GM19438 (cell line): ENCODE measurements around the gene STRIP1.
"Not testable (repeated sequence)": the region's sequence is repeated elsewhere in the genome, so short reads cannot be mapped to it uniquely, and the experiment has no call there.

Experiments used
- ATAC-seq: cut with Tn5 transposase; IDR thresholded peaks from one replicate; pipeline ENCODE4 v1.9.1; 2021; ENCODE audit warnings: low read depth; ENCODE audit not compliant: unreplicated experiment

The STRIP1 gene

DNA sequence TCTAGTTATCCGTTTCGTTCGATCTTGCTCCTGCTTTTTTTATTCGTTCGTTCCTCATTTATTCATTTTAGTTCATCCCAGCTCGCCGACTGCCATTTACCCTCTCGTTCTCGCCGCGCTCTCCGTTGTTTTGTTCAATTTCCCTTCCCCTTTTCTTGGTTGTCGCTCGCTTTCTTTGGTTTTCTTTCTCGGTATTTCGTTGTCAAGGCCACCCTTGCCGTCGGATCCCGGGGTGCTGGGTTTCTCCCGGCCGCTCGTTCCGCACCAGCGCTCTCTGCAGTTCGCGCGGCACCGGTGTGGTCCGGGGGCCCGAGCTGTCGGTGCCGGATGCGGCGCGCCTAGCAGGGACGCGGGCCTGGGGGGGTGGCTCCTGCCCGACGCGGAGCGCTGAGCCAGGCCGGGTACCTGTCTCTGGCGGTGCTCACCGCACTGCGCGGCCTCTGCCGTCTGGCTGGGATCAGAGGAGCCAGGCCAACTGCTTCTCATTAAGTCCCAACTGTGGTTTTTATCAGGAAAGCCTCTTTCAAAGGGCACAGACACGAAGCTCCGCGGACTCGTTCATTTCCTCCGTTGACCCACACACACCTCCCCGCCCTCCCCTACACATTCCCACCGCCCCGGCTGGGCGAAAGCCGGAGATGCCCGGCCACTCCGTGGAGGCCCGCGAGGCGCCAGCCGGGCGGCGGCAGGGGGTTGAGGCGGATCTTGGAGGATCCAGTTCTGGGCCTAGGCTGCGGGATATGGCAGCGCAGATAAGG, 34.4 kb downstream of the STRIP1 start:
- no peak for ATAC-seq

- ATAC-seq, result no peak
Measured at GRCh38 chr1:110069404-110070281, 35.2 kb downstream of the STRIP1 start.

DNA sequence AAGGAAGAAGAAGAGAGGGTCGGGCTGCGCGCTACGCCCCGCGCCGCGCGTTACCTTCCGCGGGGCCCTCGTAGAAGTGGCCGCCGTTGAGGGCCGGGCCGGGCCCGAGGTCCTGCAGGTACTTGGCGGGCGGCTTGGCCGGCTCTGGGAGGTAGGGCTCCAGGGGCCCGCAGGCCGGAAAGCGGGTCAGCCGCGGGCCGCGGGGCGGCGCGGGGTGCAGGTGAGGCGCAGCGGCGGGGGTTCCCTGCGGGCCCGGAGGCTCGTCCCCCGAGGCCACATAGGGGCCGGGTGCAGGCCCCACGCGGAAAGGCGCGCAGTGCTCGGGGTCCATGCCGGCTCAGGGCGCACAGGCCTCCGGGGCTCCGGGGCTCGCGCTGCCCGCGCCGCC, 35.9 kb downstream of the STRIP1 start:
- ATAC-seq, result no peak

DNA sequence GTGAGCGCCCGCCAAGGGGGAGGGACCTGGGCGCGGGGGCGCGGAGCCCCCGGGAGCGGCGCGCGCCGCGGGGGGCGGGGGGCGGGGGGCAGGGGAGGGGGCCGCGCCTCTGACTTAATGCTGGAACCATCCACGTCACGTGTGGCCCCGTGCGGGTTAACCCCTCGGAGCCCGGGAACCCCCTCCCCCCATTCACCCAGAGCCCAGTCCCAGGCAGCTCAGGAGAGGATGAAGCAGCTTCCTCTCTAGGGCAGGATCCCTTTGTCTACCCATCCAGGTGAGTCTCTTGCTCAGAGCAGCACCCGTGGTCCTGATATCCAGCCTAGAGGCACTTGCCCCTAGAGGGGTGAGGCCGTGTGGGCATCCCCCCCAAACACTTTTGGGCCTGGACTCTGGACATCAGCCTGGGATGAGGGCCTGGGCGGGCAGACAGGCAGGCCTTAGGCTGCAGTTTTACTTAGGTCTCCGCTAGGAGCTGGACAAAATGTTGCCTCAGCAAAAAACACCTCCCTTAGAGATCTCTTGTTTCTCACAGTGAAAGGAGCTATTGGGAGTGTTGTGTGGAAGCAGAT, 36.3 kb downstream of the STRIP1 start, which contains the start of gene ALX3:
ALX3 (minus strand) TSS at position 2 of the 572 bp plus-strand sequence. CDS start 60 bp downstream, outside the sequence.
- no peak for ATAC-seq

GRCh38 chr1:110074166-110074565, 39.7 kb downstream of the STRIP1 start:
- ATAC-seq, result no peak

DNA sequence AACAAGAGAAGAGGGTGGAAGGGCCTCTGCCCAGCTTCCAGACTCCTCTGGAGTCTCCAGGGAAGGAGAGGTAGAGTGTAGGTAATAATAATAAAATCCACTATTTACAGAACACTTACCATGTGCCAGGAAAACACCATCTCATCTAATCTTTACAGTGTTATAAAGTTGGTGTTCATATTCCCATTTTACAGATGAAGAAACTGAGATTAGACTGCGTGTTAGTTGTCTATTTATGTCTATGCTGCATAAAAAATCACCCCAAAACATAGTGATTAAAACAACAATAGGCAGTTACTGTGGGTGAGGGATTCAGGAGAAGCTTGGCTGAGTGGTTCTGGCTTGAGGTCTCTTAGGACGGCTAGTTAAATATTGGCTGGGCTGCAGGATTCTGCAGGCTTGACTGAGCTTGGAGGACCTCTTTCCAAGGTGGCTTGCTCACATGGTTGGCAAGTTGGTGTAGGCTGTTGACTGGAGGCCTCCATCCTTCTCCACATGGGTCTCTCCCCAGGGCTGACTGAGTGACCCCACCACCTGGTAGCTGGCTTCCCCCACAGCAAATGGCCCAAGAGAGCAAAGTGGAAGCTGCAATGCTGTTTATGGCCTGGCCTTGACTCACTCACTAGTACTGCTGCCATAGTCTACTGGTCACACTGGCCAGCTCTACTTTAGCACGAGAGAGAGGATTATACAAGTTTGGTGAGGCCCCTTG, 42.5 kb downstream of the STRIP1 start:
- ATAC-seq, result no peak

- not testable (repeated sequence) for ATAC-seq
Measured at GRCh38 chr1:110079995-110080394, 45.6 kb downstream of the STRIP1 start.

- ATAC-seq, result no peak
Measured at GRCh38 chr1:110081061-110081460, 46.6 kb downstream of the STRIP1 start.

- no peak for ATAC-seq
Measured at GRCh38 chr1:110082477-110082876, 48.1 kb downstream of the STRIP1 start.

DNA sequence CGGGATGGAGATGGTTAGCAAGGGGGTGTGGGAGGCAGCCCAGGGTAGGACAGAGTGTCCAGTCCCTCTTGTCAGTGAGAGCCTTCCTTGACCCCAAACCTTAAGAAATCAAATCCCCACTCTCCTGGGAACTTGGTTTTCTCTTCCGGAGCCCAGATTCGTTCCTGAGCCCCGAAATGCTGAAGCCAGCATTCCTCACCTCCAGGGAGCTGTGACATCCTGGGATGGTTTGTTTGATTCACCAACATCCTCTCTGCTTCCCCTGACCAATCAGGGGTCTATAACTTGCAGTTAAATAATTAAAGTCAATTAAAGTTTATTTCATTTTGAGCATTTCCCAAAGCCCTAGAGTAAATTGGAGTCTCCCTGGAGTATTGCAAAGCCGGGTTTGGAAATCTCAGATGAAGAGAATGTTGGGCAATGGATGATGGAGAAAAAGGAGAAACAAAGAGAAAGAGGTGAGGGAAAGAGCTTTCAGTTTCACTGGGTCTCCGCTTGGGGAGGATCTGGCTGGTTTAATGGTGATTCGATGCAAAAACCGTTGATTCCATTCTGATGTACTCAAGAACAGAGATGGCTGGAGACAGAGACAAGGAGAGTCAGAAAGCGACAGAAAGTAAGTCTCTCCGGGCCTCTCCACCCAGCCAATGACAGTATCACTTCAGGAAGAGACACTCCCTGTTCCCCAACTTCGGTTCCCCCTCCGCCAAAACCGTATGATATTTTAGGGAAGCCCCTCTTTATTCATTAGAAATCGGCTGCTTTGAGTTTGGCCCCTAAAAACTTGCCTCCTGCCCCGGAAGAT, 48.8 kb downstream of the STRIP1 start:
- no peak for ATAC-seq

DNA sequence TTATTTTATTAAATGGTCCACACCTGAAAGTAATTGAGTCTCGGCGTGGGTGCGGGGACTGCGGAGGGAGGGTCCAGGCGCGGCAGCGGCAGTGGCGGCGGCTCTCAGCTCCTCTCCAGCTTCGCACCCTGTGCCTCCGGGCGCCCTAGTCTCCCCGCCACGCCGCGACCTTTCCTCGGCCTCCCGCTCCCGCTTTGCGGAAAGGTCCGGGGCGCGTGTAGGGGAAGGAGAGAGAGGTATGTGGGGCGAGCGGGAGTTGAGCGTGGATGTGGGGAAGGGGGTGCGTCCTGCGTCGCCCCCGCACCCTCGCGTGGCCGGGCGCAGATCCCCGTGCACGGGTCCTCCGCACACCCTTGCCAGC, 49.4 kb downstream of the STRIP1 start:
- ATAC-seq, result no peak

- no peak for ATAC-seq
Measured at GRCh38 chr1:110084227-110085078, 50.0 kb downstream of the STRIP1 start.

DNA sequence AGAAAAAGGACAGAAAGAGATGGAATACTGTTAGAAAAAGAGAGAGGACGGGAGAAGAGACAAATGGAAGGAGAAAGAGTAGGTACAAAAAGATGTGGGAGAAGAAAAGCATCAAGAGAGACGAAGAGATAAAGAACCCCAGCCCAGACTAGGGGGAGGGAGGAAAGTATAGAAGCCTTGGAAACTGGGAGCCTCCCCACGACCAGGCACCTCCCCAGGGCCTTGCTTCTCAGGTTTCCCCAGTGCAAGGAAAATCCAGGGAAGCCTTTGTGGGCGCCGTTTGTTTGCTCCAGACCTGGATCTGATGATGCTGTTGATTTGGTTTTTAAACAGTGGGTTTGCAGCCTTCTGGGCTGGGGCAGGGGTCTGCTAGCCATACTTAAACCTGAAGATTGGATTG, 51.2 kb downstream of the STRIP1 start:
- ATAC-seq, result no peak

DNA sequence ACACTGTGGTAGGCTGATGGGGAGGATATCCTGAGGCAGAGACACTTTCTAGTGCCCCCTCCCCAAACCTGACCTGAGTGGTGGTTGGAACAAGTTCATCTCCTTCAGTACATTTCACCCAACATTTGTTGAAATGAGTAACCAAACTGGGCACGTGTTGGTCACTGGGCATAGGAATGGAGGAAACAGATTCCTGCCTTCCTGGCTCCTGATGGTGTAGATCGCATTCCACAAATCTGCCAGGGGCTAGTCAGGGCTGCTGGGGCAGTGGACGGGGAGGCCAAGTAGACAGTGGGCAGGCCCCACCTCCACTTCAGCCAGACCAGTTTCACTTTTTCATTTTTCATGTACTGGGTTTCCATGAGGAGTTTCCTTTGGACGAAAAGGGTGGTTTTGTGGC, 52.5 kb downstream of the STRIP1 start:
- no peak for ATAC-seq

DNA sequence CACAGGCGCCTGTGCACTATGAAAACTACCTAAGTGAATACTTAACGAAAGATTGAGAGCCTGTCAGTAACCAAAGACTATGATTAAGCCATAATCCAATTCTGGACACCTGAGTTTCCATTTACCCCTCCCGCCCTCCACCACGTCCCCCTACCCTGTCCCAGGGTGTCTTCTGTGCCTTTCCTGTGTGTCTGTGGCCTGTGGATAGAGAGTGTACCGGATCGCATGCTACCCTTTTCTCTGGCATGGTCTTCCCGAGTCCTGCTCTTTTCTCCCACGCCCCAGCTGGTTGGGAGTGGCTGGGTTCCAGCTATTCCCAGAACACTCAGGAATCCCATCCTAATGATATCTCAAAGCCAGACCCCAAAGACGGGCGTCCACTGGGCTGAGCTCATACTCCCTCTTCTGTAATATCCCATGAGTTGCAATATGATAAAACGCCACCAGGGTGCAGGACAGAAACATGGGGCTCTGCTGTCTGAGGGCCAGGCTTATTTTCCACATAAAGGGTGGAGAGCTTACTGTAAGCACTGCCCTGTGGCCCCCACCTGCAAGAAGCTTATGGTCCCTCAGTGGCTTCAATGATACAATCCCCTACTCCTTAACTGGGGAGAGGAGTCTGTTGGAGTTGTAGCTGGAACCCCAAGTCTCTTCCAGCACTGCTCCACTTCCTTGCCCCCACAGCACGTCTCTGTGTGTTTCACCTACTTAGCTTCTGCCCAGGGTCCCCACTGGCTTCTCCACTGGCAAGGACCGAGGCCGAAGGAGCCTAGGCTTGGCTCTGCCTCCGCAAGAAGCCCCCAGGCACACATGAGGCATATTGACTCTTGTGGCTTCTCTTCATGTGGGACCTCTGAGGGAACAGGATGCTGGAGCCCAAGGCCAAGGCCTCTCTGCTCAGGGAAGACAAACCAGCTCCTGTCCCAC, 53.7 kb downstream of the STRIP1 start:
- ATAC-seq, result peak; percentile 58

- no peak for ATAC-seq
Measured at GRCh38 chr1:110088739-110089316, 54.4 kb downstream of the STRIP1 start.

DNA sequence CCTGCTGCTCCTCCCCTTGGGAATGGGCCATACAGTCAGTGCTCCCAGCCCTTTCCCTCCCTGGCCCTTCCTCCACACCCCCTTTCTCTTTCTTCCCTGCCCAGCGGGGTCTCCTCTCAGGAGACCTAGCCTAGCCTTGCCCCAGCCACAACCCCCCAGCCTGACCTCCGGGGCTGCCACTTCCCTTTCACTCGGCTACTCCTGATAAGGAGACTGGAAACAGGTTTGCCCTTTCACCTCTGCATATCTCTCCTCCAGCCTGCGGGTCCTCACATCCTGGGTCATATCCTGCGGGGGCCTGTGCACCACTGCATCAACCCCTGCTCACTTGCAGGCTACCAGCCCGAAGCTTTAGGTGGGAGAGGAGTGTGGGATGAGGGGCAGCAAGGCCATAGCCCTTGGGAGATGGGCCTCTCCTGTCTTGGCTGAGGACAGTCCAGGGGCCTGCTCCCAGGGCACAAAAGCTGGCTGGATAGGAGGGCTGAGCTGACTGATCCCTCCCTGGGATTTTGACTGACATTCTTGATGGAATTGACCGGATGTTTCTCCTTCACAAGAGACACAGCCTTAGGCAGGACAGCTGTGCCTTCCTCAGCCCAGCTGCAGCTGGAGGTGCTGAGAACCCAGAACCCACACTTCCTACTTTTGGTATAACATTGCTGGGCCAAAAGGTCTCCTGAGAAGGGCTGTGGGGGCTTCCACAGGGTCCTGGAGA, 55.3 kb downstream of the STRIP1 start:
- ATAC-seq, result no peak
